Adrenal gland (tissue), 5 donors: ENCODE measurements around the gene SH3PXD2B.

ENCODE experiments used
- CTCF ChIP-seq, 6 experiments: fragments of 450-650 bp in 4 of 6; fragments of 200-600 bp in 2 of 6; sonication (generic) in 1 of 6; IDR thresholded peaks; 1 replicate in 5 of 6; 2 replicates in 1 of 6; pipeline versions ENCODE4 v1.5.1 to v1.8.0; 2016 to 2021; ENCODE audit warnings: antibody characterized with exemption in 6 of 6, mild to moderate bottlenecking in 2 of 6, moderate library complexity in 1 of 6
- POLR2A ChIP-seq, 2 donors: fragments of 450-650 bp; IDR thresholded peaks; one replicate each; pipeline ENCODE4 v1.6.1; 2017; ENCODE audit warnings: antibody characterized with exemption in 2 of 2, mild to moderate bottlenecking in 2 of 2, moderate library complexity in 1 of 2
- donor health status: DM: no; HTN: no; CAD: no.

DNA sequence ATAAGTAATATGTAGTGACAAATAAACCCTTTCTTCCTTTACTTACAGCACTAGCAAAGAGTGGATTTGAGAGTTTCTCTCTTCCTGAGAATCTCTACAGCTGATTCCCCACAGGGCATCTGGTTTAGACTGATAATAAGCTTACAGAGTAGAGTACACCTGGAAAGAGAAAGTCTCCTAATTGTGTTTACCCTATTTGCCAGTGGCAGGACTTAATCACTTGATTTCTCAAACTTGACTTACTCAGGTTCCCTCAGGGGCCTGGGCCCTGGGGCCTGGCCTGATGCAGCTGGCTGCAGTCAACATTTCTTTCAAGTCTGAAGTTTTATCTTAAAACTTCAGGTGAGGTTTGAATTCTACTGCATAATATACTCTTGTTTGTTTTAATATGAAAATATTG, 132.7 kb downstream of the SH3PXD2B start:
- no peak for TF ChIP-seq POLR2A (IDR thresholded peaks at IDR 0.05)
- no peak for TF ChIP-seq CTCF (IDR thresholded peaks at IDR 0.05)
